HL-60 (cell line): ENCODE results near the gene CBL.

ENCODE experiments used
- POLR2AphosphoS5 ChIP-seq: IDR thresholded peaks from 2 replicates; pipeline ENCODE4 v1.6.1; 2012; ENCODE audit warnings: low read depth
- TF ChIP-seq, protein P1 (sequence below): IDR thresholded peaks from one replicate; pipeline ENCODE4 v1.5.1; 2011; ENCODE audit warnings: low read length, control low read depth, inconsistent platforms; ENCODE audit not compliant: insufficient read depth

DNA sequence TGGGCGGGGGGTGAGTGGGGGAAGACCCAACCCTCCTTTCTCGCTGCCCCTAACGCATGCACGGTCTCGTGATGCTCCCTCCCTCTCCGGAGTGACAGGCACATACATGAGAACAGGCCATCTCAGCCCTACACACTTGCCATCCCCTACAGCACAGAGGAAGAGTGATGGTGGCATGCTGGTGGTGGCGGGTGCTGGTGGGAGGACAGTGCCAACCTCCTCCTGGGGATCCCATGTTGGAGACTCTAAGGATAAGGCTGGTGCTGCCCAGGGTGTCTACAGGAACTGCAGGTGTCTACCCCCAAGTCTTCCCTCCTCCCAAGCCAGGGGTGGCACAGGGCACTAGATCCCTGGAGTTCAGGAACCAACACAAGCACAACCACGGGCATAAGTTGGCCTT lies 44.3 kb upstream of the CBL start:
- TF ChIP-seq, protein P1, sequence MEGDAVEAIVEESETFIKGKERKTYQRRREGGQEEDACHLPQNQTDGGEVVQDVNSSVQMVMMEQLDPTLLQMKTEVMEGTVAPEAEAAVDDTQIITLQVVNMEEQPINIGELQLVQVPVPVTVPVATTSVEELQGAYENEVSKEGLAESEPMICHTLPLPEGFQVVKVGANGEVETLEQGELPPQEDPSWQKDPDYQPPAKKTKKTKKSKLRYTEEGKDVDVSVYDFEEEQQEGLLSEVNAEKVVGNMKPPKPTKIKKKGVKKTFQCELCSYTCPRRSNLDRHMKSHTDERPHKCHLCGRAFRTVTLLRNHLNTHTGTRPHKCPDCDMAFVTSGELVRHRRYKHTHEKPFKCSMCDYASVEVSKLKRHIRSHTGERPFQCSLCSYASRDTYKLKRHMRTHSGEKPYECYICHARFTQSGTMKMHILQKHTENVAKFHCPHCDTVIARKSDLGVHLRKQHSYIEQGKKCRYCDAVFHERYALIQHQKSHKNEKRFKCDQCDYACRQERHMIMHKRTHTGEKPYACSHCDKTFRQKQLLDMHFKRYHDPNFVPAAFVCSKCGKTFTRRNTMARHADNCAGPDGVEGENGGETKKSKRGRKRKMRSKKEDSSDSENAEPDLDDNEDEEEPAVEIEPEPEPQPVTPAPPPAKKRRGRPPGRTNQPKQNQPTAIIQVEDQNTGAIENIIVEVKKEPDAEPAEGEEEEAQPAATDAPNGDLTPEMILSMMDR: no peak
- no peak for TF ChIP-seq POLR2AphosphoS5
